ENCODE measurements around the gene NMNAT2. TPM values are rescaled to one million over a fixed set of nuclear protein-coding genes. Genes with fewer than 3 reads are reported as not detected.

Gene NMNAT2
- polyA plus RNA-seq: under 1 TPM; 0.06 to 0.12 TPM

- no peaks in the 10 kb centered on the region for H3K9me3 ChIP-seq (ENCODE audit: control insufficient read depth in 2 of 2, insufficient read depth in 1 of 2, low read depth in 1 of 2, low read length in 1 of 2)
- peaks cover 12 to 13% of the 10 kb centered on the region in 2 donors for H3K4me1 ChIP-seq (ENCODE audit: control insufficient read depth in 2 of 2, insufficient read depth in 2 of 2, low read length in 1 of 2)
- peak within 1 kb of the TSS in 1 of 2 donors; percentile 24 for H3K4me3 ChIP-seq (ENCODE audit: low read depth in 1 of 2, low read length in 2 of 2)
- 4 to 6% methylated on average over 38 to 45 of the region's 45 CpGs for WGBS, 2 donors
- H3K27ac ChIP-seq (ENCODE audit: low read depth in 2 of 2, low read length in 1 of 2): no peak within 1 kb of the TSS
- H3K36me3 ChIP-seq (ENCODE audit: control insufficient read depth in 2 of 2, insufficient read depth in 2 of 2, low read length in 1 of 2): no peaks in the 10 kb centered on the region
- H3K27me3 ChIP-seq (ENCODE audit: control insufficient read depth in 1 of 2, insufficient read depth in 2 of 2, low read length in 2 of 2): peaks cover 0 to 19% of the 10 kb centered on the region in 2 donors
Observed at GRCh38 chr1:183417772-183418491, at the start of gene NMNAT2. Gene NMNAT2, minus strand, starts transcription at chr1:183418380. Its CDS starts 113 bp downstream, at chr1:183418267.

- WGBS, 2 donors: 52 to 57% methylated on average over 1 of the region's 1 CpG
- no peaks in the 10 kb centered on the region for H3K9me3 ChIP-seq (ENCODE audit: control insufficient read depth in 2 of 2, insufficient read depth in 1 of 2, low read depth in 1 of 2, low read length in 1 of 2)
- H3K36me3 ChIP-seq (ENCODE audit: control insufficient read depth in 2 of 2, insufficient read depth in 2 of 2, low read length in 1 of 2): no peaks in the 10 kb centered on the region
- no peak overlapping the region for H3K27ac ChIP-seq (ENCODE audit: low read depth in 2 of 2, low read length in 1 of 2)
- no peaks in the 10 kb centered on the region for H3K27me3 ChIP-seq (ENCODE audit: control insufficient read depth in 1 of 2, insufficient read depth in 2 of 2, low read length in 2 of 2)
- no peak overlapping the region for H3K4me3 ChIP-seq (ENCODE audit: low read depth in 1 of 2, low read length in 2 of 2)
- H3K4me1 ChIP-seq (ENCODE audit: control insufficient read depth in 2 of 2, insufficient read depth in 2 of 2, low read length in 1 of 2): no peaks in the 10 kb centered on the region
Observed at GRCh38 chr1:183467687-183468086, 49.5 kb upstream of the NMNAT2 start.

DNA sequence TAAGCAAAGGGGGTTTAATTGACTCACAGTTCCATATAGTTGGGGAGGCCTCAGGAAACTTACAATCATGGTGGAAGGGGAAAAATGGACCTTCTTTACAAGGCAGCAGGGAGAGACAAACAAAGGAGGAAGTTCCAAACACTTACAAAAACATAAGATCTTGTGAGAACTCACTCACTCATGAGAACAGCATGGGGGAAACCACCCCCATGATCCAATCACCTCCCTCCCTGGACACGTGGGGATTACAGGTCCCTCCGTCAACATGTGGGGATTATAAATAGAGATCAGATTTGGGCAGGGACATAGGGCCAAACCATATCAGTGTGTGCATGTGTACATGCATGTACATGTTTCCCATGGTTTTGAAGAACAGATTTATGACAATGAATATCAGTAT is 48.6 kb upstream of the NMNAT2 start:
- Histone ChIP-seq H3K4me1 (ENCODE audit: control insufficient read depth in 2 of 2, insufficient read depth in 2 of 2, low read length in 1 of 2) (no peaks in the 10 kb centered on the region), H3K4me3 (ENCODE audit: low read depth in 1 of 2, low read length in 2 of 2) (no peak overlapping the region), H3K27ac (ENCODE audit: low read depth in 2 of 2, low read length in 1 of 2) (no peak overlapping the region), H3K36me3 (ENCODE audit: control insufficient read depth in 2 of 2, insufficient read depth in 2 of 2, low read length in 1 of 2) (no peaks in the 10 kb centered on the region), H3K9me3 (ENCODE audit: control insufficient read depth in 2 of 2, insufficient read depth in 1 of 2, low read depth in 1 of 2, low read length in 1 of 2) (no peaks in the 10 kb centered on the region), H3K27me3 (ENCODE audit: control insufficient read depth in 1 of 2, insufficient read depth in 2 of 2, low read length in 2 of 2) (no peaks in the 10 kb centered on the region)
- 45 to 46% methylated on average over 2 of the region's 2 CpGs for WGBS, 2 donors

- no peak overlapping the region for H3K4me3 ChIP-seq (ENCODE audit: low read depth in 1 of 2, low read length in 2 of 2)
- H3K27ac ChIP-seq (ENCODE audit: low read depth in 2 of 2, low read length in 1 of 2): no peak overlapping the region
- no peaks in the 10 kb centered on the region for H3K9me3 ChIP-seq (ENCODE audit: control insufficient read depth in 2 of 2, insufficient read depth in 1 of 2, low read depth in 1 of 2, low read length in 1 of 2)
- no peaks in the 10 kb centered on the region for H3K36me3 ChIP-seq (ENCODE audit: control insufficient read depth in 2 of 2, insufficient read depth in 2 of 2, low read length in 1 of 2)
- whole genome bisulfite sequencing, 2 donors: 71 to 74% methylated on average over 2 of the region's 2 CpGs
- H3K4me1 ChIP-seq (ENCODE audit: control insufficient read depth in 2 of 2, insufficient read depth in 2 of 2, low read length in 1 of 2): no peaks in the 10 kb centered on the region
- H3K27me3 ChIP-seq (ENCODE audit: control insufficient read depth in 1 of 2, insufficient read depth in 2 of 2, low read length in 2 of 2): no peaks in the 10 kb centered on the region
Observed at GRCh38 chr1:183463566-183463965, 45.4 kb upstream of the NMNAT2 start.

- 59 to 63% methylated on average over 1 of the region's 1 CpG for WGBS, 2 donors
- Histone ChIP-seq H3K4me1 (ENCODE audit: control insufficient read depth in 2 of 2, insufficient read depth in 2 of 2, low read length in 1 of 2) (no peaks in the 10 kb centered on the region), H3K27ac (ENCODE audit: low read depth in 2 of 2, low read length in 1 of 2) (no peak overlapping the region), H3K9me3 (ENCODE audit: control insufficient read depth in 2 of 2, insufficient read depth in 1 of 2, low read depth in 1 of 2, low read length in 1 of 2) (no peaks in the 10 kb centered on the region), H3K36me3 (ENCODE audit: control insufficient read depth in 2 of 2, insufficient read depth in 2 of 2, low read length in 1 of 2) (no peaks in the 10 kb centered on the region), H3K4me3 (ENCODE audit: low read depth in 1 of 2, low read length in 2 of 2) (no peak overlapping the region), H3K27me3 (ENCODE audit: control insufficient read depth in 1 of 2, insufficient read depth in 2 of 2, low read length in 2 of 2) (no peaks in the 10 kb centered on the region)
Observed at GRCh38 chr1:183461350-183461749, 43.2 kb upstream of the NMNAT2 start.

DNA sequence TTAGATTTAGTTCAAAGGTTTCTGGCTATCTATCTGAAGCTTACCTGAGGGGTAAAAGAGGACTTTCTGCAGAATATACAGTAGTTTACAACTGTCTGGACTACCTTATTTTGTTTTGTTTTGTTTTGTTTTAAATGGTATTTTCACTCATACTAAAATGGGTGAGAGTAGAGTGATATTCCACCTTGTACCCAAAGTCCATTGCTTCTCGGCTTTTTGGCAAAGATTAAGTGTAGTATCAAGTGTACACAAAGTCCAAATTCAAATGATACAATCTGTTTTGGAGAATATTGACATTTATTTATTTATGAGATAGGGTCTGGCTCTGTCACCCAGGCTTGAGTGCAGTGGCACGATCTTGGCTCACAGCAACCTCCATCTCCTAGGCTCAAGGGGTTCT is 42.4 kb upstream of the NMNAT2 start:
- WGBS, 2 donors: 72 to 90% methylated on average over 2 of the region's 2 CpGs
- Histone ChIP-seq H3K27ac (ENCODE audit: low read depth in 2 of 2, low read length in 1 of 2) (no peak overlapping the region), H3K4me3 (ENCODE audit: low read depth in 1 of 2, low read length in 2 of 2) (no peak overlapping the region), H3K27me3 (ENCODE audit: control insufficient read depth in 1 of 2, insufficient read depth in 2 of 2, low read length in 2 of 2) (no peaks in the 10 kb centered on the region), H3K36me3 (ENCODE audit: control insufficient read depth in 2 of 2, insufficient read depth in 2 of 2, low read length in 1 of 2) (no peaks in the 10 kb centered on the region), H3K4me1 (ENCODE audit: control insufficient read depth in 2 of 2, insufficient read depth in 2 of 2, low read length in 1 of 2) (no peaks in the 10 kb centered on the region), H3K9me3 (ENCODE audit: control insufficient read depth in 2 of 2, insufficient read depth in 1 of 2, low read depth in 1 of 2, low read length in 1 of 2) (no peaks in the 10 kb centered on the region)

DNA sequence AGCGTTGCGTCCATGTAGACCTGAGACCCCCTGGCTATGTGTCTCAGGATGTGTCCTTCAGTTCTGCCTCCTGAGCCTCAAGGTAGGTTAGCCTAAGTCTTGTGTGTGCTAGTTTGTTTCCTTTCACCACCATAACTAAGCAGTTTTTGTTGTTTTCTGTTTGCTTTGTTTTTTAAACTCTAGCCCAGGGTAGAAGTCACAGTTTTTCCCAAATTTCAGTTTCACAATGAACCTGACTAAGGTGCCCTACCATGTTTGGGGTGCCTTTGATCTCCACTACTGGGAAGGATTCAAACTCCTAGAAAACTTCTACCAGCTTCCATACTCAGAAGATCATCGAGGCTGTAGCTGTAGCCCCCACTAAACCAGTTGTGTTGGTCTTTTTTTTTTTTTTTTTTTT is 39.3 kb upstream of the NMNAT2 start:
- no peak overlapping the region for H3K4me3 ChIP-seq (ENCODE audit: low read depth in 1 of 2, low read length in 2 of 2)
- WGBS, 2 donors: 82 to 86% methylated on average over 3 of the region's 3 CpGs

GRCh38 chr1:183456826-183457225 is 38.6 kb upstream of the NMNAT2 start:
- H3K4me3 ChIP-seq (ENCODE audit: low read depth in 1 of 2, low read length in 2 of 2): no peak overlapping the region
- H3K36me3 ChIP-seq (ENCODE audit: control insufficient read depth in 2 of 2, insufficient read depth in 2 of 2, low read length in 1 of 2): no peaks in the 10 kb centered on the region
- H3K27me3 ChIP-seq (ENCODE audit: control insufficient read depth in 1 of 2, insufficient read depth in 2 of 2, low read length in 2 of 2): no peaks in the 10 kb centered on the region
- WGBS, 2 donors: 87 to 97% methylated on average over 1 of the region's 1 CpG
- H3K9me3 ChIP-seq (ENCODE audit: control insufficient read depth in 2 of 2, insufficient read depth in 1 of 2, low read depth in 1 of 2, low read length in 1 of 2): no peaks in the 10 kb centered on the region
- H3K27ac ChIP-seq (ENCODE audit: low read depth in 2 of 2, low read length in 1 of 2): no peak overlapping the region
- H3K4me1 ChIP-seq (ENCODE audit: control insufficient read depth in 2 of 2, insufficient read depth in 2 of 2, low read length in 1 of 2): no peaks in the 10 kb centered on the region

More for the DNA sequence above, 39.3 kb upstream of the NMNAT2 start:
- Histone ChIP-seq H3K9me3 (ENCODE audit: control insufficient read depth in 2 of 2, insufficient read depth in 1 of 2, low read depth in 1 of 2, low read length in 1 of 2) (no peaks in the 10 kb centered on the region), H3K27ac (ENCODE audit: low read depth in 2 of 2, low read length in 1 of 2) (no peak overlapping the region), H3K4me1 (ENCODE audit: control insufficient read depth in 2 of 2, insufficient read depth in 2 of 2, low read length in 1 of 2) (no peaks in the 10 kb centered on the region), H3K36me3 (ENCODE audit: control insufficient read depth in 2 of 2, insufficient read depth in 2 of 2, low read length in 1 of 2) (no peaks in the 10 kb centered on the region), H3K27me3 (ENCODE audit: control insufficient read depth in 1 of 2, insufficient read depth in 2 of 2, low read length in 2 of 2) (no peaks in the 10 kb centered on the region)

GRCh38 chr1:183454377-183454776 is 36.2 kb upstream of the NMNAT2 start:
- Histone ChIP-seq H3K27ac (ENCODE audit: low read depth in 2 of 2, low read length in 1 of 2) (no peak overlapping the region), H3K36me3 (ENCODE audit: control insufficient read depth in 2 of 2, insufficient read depth in 2 of 2, low read length in 1 of 2) (no peaks in the 10 kb centered on the region), H3K4me1 (ENCODE audit: control insufficient read depth in 2 of 2, insufficient read depth in 2 of 2, low read length in 1 of 2) (no peaks in the 10 kb centered on the region), H3K4me3 (ENCODE audit: low read depth in 1 of 2, low read length in 2 of 2) (no peak overlapping the region), H3K27me3 (ENCODE audit: control insufficient read depth in 1 of 2, insufficient read depth in 2 of 2, low read length in 2 of 2) (no peaks in the 10 kb centered on the region), H3K9me3 (ENCODE audit: control insufficient read depth in 2 of 2, insufficient read depth in 1 of 2, low read depth in 1 of 2, low read length in 1 of 2) (no peaks in the 10 kb centered on the region)
- 67 to 72% methylated on average over 2 of the region's 2 CpGs for WGBS, 2 donors

DNA sequence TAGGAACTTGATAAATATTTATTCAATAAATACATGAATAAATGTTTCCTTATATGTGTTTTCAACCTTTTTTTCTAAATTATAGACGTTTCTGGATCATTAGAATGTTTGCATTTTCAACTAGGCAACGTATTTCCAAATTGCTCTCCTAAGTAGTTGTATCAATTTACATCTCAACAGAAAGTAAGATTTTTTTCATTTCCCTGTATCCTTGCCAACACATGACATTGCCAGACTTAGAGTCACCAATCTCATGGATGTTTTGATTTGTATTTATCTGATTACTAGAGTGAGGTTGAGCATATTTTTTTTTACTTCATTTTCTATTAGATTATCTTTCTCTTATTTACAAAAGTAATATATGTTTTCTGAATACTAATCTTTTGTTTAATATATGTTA is 31.9 kb upstream of the NMNAT2 start:
- 31 to 48% methylated on average over 2 of the region's 2 CpGs for WGBS, 2 donors
- H3K4me1 ChIP-seq (ENCODE audit: control insufficient read depth in 2 of 2, insufficient read depth in 2 of 2, low read length in 1 of 2): no peaks in the 10 kb centered on the region
- no peak overlapping the region for H3K27ac ChIP-seq (ENCODE audit: low read depth in 2 of 2, low read length in 1 of 2)

More for the DNA sequence above, 31.9 kb upstream of the NMNAT2 start:
- Histone ChIP-seq H3K4me3 (ENCODE audit: low read depth in 1 of 2, low read length in 2 of 2) (no peak overlapping the region), H3K27me3 (ENCODE audit: control insufficient read depth in 1 of 2, insufficient read depth in 2 of 2, low read length in 2 of 2) (no peaks in the 10 kb centered on the region), H3K36me3 (ENCODE audit: control insufficient read depth in 2 of 2, insufficient read depth in 2 of 2, low read length in 1 of 2) (no peaks in the 10 kb centered on the region), H3K9me3 (ENCODE audit: control insufficient read depth in 2 of 2, insufficient read depth in 1 of 2, low read depth in 1 of 2, low read length in 1 of 2) (no peaks in the 10 kb centered on the region)
